T-helper 2 cell treated with Interferon-gamma antibody and Interleukin-4, amounts not matched to agents 100 ng/mL and 5 ng/mL, for 36 hours (primary cell): ENCODE data around the gene CTNND2. TPM values are rescaled to one million over a fixed set of nuclear protein-coding genes. Genes with fewer than 3 reads are reported as not detected.
"Not testable (repeated sequence)": the region's sequence is repeated elsewhere in the genome, so short reads cannot be mapped to it uniquely, and the experiment has no call there.

Experiments
- intact Hi-C: fragments of 100-400 bp; cut with micrococcal nuclease; formaldehyde crosslinking; loops from one replicate; pipeline ENCODE4 v1.15.1; 2023
- total RNA-seq: library from RNA; stranded (reverse); gene quantifications from 2 replicates; pipeline ENCODE4 v1.2.3, GENCODE V29; 2022

The CTNND2 gene
- total RNA-seq, 1 donor from 2014 or later = not detected

DNA sequence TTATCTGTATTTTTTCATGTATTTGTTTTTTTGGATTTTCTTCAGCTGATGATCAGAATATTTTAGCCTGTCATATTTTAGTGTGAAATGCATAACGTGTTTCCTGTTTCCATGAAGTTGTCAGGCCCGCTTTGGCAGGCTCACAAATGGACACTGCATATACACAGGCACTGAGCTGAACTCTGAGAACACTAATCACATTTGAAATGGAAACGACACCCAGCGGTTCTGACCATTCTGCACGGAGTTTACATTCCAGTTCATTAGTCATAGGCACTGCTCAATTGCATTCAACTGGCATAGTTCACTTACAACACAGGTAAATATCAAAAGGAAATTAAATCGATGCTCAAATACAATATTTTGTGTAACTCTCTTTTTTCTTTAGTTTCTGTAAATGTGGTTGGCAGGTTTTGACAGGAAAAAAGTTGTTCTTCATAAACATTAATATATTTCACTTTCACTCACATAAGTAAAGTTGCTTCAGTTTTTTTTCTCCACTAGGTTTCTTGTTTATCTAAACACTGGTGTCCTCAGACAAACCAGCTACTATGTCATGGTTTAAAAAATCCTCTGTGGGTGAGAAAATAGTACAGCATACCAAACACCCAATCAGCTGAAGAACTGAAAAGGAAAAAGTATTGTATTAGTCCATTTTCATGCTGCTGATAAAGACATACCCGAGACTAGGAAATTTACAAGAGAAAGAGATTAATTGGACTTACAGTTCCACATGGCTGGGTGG is 584.2 kb downstream of the CTNND2 start:
- intact Hi-C loops = no loop called here

DNA sequence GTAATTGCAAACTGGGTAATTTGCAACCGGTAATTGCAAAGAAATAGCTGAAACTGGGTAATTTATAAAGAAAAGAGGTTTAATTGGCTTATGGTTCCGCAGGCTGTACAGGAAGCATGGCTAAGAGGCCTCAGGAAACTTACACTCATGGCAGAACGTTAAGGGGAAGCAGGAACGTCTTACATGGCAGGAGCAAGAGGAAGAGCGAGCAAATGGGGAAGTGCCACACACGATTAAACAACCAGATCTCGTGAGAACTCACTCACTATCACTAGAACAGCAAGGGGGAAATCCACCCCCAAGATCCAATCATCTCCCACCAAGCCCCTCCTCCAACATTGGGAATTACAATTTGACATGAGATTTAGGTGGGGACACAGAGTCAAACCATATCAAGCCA is 590.6 kb downstream of the CTNND2 start:
- intact Hi-C loops = not testable (repeated sequence)

DNA sequence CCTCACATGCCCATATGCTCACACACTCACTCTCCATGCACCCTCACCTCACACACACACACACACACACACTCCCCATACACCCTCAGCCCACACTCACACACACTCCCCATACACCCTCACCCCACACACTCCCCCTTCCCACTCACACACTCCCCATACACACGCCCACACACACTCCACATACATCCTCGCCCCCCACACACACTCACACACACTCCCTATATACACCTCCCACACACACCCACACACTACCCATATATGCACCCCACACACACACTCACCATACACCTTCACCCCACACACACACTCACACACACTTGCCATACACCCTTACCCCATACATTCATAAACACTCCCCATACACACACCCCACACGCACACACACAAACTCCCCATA is 592.5 kb downstream of the CTNND2 start:
- intact Hi-C loops = no loop called here

DNA sequence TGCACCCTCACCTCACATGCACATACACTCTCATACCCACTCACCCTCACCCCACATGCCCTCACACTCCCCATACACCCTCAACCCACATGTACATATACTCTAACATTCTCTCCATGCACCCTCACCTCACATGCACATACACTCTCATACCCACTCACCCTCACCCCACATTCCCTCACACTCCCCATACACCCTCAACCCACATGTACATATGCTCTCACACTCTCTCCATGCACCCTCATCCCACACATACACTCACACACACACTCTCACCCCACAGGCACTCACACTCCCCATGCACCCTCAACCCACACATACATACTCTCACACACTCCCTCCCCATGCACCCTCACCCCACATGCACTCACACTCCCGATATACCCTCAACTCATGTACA is 593.0 kb downstream of the CTNND2 start:
- intact Hi-C loops = no loop called here

DNA sequence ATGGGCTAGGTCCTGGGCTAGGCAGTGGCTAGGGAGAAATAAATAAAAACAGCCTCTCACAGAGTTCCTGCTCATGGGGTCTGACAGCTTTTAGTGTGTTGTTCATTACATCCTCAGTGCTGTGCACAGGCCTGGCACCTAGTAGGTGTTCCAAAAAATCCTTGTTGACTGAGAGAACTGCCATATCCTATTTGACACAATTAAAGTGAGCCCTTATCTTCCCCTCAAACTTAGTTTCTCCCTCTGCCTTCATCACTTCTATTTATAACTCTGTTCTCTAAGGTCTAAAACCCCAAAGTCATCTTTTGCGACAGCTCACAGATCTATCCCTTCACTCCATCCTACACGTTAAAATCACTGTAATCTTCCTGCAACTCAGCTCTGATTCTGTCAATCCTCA is 594.1 kb downstream of the CTNND2 start:
- intact Hi-C loops = no loop called here

DNA sequence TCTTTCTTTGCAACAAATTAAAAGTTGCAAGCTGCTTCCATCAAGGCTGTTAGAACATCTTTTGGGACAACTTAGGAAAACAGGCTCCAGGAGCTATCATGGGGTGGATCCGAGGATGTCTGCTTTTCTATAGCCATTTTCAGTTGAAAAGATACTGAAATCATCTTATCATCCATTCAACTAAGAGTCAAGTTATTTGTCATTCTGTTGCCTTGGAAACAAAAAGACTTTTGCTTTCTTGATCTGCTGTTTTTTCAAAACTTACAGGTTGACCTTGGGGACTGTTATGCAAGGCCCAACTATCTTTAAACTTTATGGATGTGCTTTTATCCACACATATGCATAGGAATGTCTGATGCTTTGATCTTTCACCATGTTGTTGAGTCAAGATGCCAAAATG is 597.9 kb downstream of the CTNND2 start:
- intact Hi-C loops = no loop called here

DNA sequence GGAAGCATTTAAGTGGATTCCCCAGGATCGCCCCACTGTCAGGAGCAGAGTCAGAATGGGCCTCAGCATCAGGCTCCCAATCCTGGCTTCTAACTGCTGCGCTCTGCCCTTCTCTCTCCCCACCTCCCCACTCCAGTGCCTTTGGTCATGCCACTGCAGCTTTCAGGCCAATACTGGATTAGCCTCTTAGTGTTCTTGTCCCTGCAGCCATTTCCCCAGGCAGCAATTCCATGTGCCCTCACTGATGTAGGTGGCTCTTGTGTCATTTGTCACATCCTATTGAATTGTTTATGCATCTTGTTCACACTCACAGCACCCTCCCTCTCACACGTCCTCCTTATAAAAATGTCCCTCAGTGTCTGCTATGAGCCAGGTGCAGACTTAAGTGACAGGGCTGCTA is 599.0 kb downstream of the CTNND2 start:
- intact Hi-C loops = no loop called here

DNA sequence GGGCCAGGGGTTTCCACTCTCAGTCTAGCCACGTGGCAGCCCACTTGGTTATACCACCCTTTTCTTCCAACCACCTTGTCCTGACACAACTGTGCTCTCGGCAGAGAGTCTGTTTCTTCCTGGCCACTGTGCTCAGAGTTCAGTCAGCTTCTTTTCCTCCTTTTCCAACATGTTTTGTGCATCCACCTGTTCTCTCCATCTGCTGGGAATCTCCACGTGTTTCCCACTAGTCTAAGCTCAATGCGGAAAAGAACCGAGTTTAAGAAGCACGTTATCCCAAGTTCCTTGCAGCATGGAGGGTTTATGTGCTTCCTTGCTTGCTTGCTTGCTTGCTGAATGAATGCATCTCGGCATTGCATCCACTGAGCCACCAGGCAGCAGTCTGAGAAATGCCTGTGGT is 599.6 kb downstream of the CTNND2 start:
- intact Hi-C loops = no loop called here

DNA sequence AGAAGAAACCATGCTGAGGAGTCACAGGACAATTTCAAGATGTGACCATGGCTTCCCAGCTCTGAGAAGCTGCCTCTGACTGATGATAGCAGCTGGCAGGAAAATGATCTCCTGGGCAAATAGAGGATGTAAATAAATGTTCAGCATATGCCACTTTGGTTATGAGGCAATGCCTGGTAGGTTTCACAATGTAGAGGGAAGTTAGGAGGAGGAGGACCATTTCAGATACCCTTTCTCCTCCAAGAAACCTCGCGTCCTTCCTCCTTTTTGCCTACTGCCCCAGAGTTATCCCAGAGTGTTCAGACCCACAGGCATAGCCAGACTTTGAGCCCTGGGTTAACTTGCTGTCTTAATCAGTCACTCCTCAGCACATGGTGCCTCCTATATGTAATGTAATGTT is 601.6 kb downstream of the CTNND2 start:
- intact Hi-C loops = no loop called here

DNA sequence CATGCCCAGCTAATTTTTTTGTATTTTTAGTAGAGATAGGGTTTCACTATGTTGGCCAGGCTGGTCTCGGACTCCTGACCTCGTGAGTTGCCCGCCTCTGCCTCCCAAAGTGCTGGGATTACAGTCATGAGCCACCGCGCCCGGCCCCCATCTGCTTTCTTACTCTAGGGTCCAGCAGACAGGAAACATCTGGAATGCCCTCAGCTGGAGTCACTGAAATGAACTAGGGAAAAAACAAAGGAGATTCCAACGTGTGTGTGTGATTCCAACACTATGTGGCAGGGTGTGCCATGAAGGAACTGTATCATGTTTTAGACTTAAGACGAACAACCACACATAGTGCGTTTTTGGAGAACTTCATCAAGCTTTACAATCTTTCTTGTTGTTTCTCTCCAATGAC is 603.1 kb downstream of the CTNND2 start:
- intact Hi-C loops = no loop called here

DNA sequence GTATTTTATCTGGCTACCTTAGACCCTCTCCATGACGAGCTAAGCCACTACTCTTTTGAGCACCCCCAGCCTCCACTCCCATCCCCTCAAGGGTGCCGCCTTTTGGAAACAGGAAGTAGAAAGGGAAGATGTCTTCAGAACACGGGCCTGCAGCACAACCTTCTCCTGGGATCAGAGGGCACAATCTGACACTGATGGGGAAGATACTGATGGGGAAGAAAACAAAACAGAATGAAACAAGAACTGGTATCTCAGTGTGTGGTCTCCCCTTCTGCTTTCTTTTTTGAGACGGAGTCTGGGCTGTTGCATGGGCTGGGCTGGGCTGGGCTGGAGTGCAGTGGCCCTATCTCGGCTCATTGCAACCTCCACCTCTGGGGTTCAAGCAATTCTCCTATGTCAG is 603.5 kb downstream of the CTNND2 start:
- intact Hi-C loops = no loop called here

DNA sequence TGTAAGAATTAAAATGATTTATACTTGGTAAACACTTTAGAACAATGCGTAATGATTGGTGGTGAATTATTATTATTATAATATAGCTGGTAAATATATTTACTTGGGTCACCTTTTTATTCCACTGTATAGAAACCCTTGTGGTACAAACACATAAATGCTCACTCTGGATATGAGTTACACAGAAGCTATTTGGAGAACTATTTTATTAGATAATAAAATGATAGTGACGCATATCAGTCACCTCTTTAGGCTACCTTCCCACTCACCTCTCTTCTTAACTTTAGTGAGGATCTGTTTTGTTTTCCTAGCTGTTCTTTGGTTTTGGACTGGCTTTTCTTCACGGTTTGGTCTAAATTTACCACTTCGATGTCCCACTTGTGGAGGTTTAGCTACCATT is 605.4 kb downstream of the CTNND2 start:
- intact Hi-C loops = no loop called here

DNA sequence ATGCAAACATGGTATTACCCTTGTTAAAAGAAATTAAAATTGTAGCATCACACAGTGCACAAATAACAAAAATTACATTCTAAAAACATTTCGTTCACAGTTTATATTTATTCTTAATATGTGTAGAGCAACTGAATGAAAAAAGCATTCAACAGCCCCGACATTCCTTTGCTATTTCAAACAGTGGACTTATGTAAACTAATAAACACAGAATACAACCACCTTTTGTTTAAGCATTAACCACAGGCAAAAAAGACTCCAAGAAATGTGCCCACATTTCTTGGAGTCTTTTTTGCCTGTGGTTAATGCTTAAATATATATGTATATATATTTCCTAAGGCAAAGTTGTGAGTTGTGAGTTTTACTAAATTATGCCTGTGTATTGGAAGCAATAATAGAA is 610.7 kb downstream of the CTNND2 start:
- intact Hi-C loops = no loop called here

DNA sequence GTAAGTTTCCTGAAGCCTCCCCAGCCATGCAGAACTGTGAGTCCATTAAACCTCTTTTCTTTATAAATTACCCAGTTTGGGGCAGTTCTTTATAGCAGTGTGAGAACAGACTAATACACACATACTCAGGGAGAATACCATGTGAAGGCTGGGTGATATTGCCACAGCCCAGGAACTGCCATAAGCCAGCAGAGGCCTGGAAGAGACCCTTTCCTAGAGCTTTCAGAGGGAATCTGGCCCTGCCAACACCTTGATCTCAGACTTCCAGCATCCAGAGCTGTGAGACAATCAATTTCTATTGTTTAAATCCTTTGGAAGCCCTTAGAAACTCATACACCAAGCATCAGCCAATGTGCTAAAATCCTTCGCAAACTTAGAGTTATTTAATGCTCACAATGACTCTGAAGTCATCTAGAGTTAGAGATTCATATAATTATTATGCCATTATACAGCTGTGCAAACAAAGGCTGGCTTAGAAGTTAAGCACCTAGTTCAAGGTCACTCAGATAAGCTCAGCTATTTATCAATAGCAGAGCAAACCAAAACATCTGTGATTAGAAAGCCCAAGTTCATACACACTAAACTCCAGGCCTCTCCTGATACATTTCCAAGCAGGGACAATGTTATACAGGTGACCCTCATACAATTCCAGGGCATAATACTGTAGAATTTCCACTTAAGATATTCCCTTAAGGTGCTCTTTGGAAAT is 611.4 kb downstream of the CTNND2 start:
- intact Hi-C loops = no loop called here

DNA sequence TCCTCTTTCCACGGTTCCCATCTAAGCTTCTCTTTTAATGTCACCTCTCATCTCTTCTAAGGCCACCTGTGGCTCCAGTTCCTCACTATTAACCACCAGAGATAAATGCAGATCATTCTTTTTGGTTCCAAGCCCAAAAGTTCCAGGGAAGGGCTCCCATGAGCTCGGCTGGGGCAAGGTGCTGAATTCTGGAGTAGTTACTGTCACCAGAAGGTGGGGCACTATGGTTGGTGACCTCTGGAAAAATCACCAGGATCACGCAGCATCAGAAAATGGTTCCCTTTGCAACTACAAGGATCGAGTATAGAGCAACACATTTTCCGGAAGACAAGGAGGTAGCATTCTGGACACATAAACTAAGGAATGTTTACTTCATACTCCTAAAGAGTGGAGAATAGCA is 614.5 kb downstream of the CTNND2 start:
- intact Hi-C loops = no loop called here

DNA sequence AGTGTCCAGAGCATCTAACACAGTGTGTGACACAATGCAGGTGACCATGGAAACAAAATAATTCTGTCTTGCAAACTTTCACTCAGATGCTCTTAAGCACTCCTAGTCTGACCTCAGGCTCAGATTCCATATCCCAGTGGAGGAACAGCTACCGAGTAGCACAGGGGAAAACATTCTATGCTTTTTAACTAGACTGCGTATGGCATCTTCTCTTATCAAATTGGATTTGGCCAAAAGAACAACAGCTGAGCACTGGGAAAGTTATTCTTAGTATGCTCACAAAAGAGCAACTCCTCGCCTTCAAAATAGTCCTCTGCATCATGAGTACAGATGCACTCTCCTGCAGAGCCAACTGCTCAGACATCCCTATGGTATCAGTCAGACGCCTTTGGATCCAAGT is 615.0 kb downstream of the CTNND2 start:
- intact Hi-C loops = no loop called here

DNA sequence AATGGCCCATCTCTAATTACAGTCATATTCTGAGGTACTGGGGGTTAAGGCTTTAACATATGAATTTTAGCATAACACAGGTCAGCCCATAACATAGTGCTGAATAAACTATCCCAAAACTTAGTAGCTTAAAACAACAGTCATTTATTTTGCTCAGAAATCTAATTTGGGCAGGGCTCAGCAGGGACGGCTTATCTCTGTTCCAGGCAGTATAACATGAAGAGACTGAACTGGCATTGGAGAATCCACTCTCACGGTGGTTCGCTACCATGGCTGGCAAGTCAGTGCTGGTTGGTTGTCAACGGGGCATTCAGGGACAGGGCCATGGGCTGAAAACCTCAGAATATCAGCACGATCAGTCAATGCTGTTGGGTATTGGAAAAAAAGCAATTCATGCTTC is 622.4 kb downstream of the CTNND2 start:
- intact Hi-C loops = no loop called here

DNA sequence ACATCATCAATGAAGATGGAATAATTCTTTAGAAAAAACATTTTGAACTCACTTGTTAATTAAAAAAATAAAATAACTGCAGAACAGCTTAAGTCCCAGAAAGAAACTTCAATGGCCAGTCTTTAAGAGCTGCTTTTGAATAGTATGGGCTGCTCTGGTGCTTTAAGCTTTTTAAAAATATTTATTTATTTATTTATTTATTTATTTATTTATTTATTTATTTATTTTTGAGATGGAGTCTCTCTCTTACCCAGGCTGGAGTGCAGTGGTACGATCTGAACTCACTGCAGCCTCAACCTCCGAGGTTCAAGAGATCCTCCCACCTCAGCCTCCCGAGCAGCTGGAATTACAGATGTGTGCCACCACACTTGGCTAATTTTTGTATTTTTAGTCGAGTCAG is 626.9 kb downstream of the CTNND2 start:
- intact Hi-C loops = no loop called here

DNA sequence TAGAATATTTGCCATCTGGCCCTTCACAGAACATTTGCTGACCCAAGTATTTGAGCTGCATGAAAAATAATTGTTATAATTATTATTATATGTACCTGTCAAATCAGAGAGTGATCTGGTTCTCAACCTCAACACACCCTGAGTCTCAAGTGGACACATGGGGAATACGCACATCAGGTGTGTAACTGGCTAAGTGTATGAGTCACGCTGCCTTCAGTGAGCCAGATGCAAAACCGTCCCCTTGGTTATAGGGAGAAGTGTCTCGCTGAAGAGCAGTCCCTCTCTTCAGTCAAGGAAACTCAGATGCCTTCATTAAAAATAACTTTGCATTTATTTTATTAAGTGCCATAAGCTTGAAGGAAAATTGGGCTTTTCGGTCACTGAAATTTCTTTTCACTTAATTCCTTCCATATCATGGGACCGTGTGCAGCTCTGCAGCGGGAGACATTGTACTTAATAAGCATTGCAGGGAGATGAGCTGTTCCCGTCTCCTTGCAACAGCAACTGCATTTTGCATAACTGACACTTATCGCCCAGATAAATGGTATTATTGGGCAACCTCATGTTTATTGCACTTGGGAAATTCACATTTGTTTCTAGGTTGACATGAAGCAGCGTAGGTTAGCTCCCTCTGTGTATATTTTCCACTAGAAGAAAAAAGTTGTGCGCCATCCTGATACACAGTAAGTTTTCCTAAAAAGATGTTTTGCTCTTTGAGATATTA is 630.9 kb downstream of the CTNND2 start:
- intact Hi-C loops = no loop called here

DNA sequence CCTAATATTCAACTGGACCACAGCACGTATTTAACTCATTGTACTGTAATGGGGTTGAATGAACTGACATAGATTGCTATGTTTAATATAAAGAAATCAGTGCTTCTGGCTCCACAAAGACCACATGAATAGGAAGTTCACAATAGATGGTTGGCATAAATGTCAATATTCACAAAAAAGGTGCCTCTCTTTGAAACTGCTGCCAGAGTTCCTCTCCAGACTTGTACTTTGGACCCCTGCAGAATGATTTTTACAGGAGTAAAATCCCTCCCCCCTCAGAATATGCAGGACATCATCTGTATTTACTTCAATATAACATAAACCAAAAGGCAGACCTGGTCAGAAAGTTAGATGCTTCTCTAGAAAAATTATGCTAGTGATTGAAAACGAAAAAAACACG is 634.7 kb downstream of the CTNND2 start:
- intact Hi-C loops = no loop called here

DNA sequence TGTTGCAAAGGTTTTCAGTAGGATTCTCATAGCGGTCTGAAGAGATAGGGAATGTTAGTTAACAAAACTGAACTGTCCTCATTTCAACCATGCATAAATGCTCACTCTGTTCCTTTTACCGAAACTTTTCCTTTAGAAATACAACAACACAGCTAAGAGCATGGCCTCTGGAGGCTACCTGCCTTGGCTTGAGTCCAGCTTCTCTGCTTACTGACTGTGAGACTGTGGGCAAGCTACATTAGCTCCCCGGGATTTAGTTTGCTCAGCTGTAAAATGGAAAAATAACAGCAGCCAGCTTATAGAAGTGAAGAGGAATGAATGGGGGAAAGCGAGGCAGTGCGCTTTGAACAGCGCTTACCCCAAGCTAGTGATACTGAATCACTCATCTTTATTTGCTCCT is 635.4 kb downstream of the CTNND2 start:
- intact Hi-C loops = no loop called here

DNA sequence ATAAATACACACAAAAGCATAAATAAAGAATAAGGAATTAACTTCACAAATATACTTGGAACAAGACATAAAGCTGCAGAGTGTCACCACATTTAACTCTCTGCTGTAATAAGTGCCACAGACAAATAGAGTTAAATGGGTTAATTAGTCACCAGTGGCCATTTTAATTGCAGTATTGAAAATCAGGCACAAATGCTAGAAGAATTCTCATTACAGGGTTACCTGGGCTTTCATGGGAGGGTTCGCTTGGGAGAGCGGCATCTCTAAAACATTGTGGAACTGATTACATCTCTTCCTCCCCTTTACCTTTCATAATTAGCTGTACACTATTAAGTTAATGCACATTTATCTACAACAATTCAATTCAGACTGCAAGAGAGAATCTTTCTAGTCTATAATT is 637.9 kb downstream of the CTNND2 start:
- intact Hi-C loops = no loop called here

DNA sequence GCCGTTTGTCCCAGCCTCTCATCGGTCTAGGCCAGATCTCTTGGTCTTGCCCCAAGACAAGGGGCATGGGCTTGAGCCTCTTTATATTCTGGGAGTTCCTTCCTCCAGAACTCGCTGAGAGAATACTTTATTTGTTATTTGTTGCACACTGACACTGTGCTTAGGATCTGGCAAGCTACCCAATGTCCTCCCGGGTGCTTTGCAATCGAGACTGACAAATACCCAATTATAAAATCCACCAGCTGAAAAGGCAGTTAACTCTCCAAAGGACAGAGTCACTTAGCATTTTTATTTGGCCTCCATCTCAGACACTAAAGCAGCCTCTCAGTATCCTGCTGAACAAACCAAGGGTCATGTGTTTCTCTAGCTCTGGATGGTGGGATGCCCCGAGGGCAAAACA is 643.0 kb downstream of the CTNND2 start:
- intact Hi-C loops = no loop called here
